Erythroblast (primary cell): Measurements from ENCODE around the gene SLC37A4.

Experiments
- GATA1 ChIP-seq: IDR thresholded peaks from 2 replicates; pipeline ENCODE4 v1.6.1; 2011; ENCODE audit warnings: low read depth, mild to moderate bottlenecking, control low read depth, low read length, moderate library complexity
- POLR2A ChIP-seq: IDR thresholded peaks from 2 replicates; pipeline ENCODE4 v1.6.1; 2011; ENCODE audit warnings: mild to moderate bottlenecking, low read length

DNA sequence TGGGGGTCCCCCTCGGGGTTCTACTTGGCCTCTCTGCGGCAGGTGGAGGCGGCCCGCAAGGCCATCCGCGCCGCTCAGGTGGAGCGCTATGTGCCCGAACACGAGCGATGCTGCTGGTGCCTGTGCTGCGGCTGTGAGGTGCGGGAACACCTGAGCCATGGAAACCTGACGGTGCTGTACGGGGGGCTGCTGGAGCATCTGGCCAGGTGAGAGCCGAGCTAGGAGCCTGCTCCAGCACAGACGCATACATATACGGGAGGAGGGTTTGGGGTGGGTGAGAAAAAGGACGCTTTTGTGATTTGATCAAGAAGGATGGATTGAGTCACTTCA is 32.3 kb downstream of the SLC37A4 start:
- no peak for TF ChIP-seq POLR2A
- TF ChIP-seq GATA1, result no peak
